Cardiac muscle cell (in vitro differentiated cells and primary cell): ENCODE measurements around the gene TP63. TPM values are rescaled to one million over a fixed set of nuclear protein-coding genes. Genes with fewer than 3 reads are reported as not detected.

ENCODE experiments used
- DNase-seq, 2 donors: peaks; one replicate each; pipeline versions ENCODE4 v3.0.0 to v3.0.0-alpha.2; 2010 to 2017; ENCODE audit warnings: low read depth in 1 of 2, low spot score in 1 of 2
- H3K27ac ChIP-seq: fragments of 200-600 bp; sonication (generic); 2 replicates; pipeline ENCODE4 v1.5.1; 2016
- H3K27me3 ChIP-seq: fragments of 200-600 bp; sonication (generic); 2 replicates; pipeline ENCODE4 v1.6.0; 2016; ENCODE audit warnings: control low read depth
- H3K36me3 ChIP-seq: fragments of 200-600 bp; sonication (generic); 2 replicates; pipeline ENCODE4 v1.5.1; 2016; ENCODE audit warnings: control low read depth
- H3K4me1 ChIP-seq: fragments of 200-600 bp; sonication (generic); 2 replicates; pipeline ENCODE4 v1.8.1; 2017; ENCODE audit warnings: low read depth, mild to moderate bottlenecking, mixed run types
- H3K4me3 ChIP-seq: fragments of 200-600 bp; sonication (generic); 2 replicates; pipeline ENCODE4 v1.5.1; 2016; ENCODE audit warnings: mild to moderate bottlenecking
- H3K9me3 ChIP-seq: fragments of 200-600 bp; sonication (generic); 2 replicates; pipeline ENCODE4 v1.5.1; 2017; ENCODE audit warnings: low read depth, mild to moderate bottlenecking, control low read depth
- CTCF ChIP-seq: IDR thresholded peaks from 2 replicates; pipeline ENCODE4 v1.5.1; 2012; ENCODE audit warnings: low read depth, mild to moderate bottlenecking, low read length
- polyA plus RNA-seq: library from polyadenylated mRNA; unstranded; fragments of >200 nt; fragmentation: Nextera tagmentation; extraction: Ambion mirVana; gene quantifications from 2 replicates; pipeline ENCODE4 v1.2.1, GENCODE V29; 2016
- total RNA-seq: library from RNA; depleted of rRNA; stranded (reverse); fragments of >200 nt; gene quantifications from 2 replicates; pipeline ENCODE4 v1.2.3, GENCODE V29; 2016

TP63 gene
- total and polyA plus RNA-seq, 2 experiments from 2014 or later, result not detected

GRCh38 chr3:189945935-189946709 is 314.9 kb downstream of the TP63 start:
- H3K27ac ChIP-seq, result no peak overlapping the region
- no peak for DNase-seq
- no peak for TF ChIP-seq CTCF
- no peaks in the 10 kb centered on the region for H3K36me3 ChIP-seq
- H3K4me1 ChIP-seq, result no peaks in the 10 kb centered on the region
- no peak overlapping the region for H3K4me3 ChIP-seq
- no peaks in the 10 kb centered on the region for H3K9me3 ChIP-seq
- no peaks in the 10 kb centered on the region for H3K27me3 ChIP-seq
